CD4-positive, alpha-beta T cell (primary cell): ENCODE results near the gene SATB2. TPM values are rescaled to one million over a fixed set of nuclear protein-coding genes. Genes with fewer than 3 reads are reported as not detected.

Experiments used
- ATAC-seq: fragments of 200-7000 bp; cut with Tn5 transposase; one replicate; pipeline ENCODE4 v1.10.0; 2022; ENCODE audit warnings: mild to moderate bottlenecking; ENCODE audit not compliant: poor library complexity
- CTCF ChIA-PET: fragments of 350-600 bp; sonication (Branson Sonifier 250); formaldehyde crosslinking; loops from one replicate; lab custom pipeline; 2021; ENCODE audit warnings: antibody characterized with exemption, inconsistent platforms; lab: Charles Lee
- POLR2A ChIA-PET: fragments of 350-600 bp; sonication (Branson Sonifier 250); formaldehyde crosslinking; loops from one replicate; lab custom pipeline; 2021; ENCODE audit warnings: antibody characterized with exemption, inconsistent platforms; lab: Charles Lee
- DNase-seq, 14 experiments: peaks; one replicate each; pipeline ENCODE4 v3.0.0-alpha.2; 2013 to 2020; ENCODE audit warnings: mixed read lengths in 2 of 14
- H3K27ac ChIP-seq, 2 donors: one replicate each; pipeline versions ENCODE4 v1.5.1 to v1.7.0; 2013; ENCODE audit warnings: low read length in 2 of 2, low read depth in 1 of 2, mild to moderate bottlenecking in 1 of 2
- H3K27me3 ChIP-seq, 2 experiments: 1 replicate in 1 of 2; 2 replicates in 1 of 2; pipeline versions ENCODE4 v1.6.1 to v1.7.0; 2013; ENCODE audit warnings: low read length in 2 of 2, control low read depth in 1 of 2, mild to moderate bottlenecking in 1 of 2, moderate library complexity in 1 of 2; ENCODE audit not compliant: insufficient read depth in 2 of 2, control insufficient read depth in 1 of 2
- H3K36me3 ChIP-seq: one replicate; pipeline ENCODE4 v1.6.1; 2013; ENCODE audit warnings: low read length, control low read depth; ENCODE audit not compliant: insufficient read depth
- H3K4me1 ChIP-seq: one replicate; pipeline ENCODE4 v1.6.1; 2013; ENCODE audit warnings: low read length, control low read depth; ENCODE audit not compliant: insufficient read depth
- H3K4me3 ChIP-seq: one replicate; pipeline ENCODE4 v1.5.1; 2013; ENCODE audit warnings: mild to moderate bottlenecking, low read length, moderate library complexity
- H3K9me3 ChIP-seq, 2 experiments: 1 replicate in 1 of 2; 2 replicates in 1 of 2; pipeline versions ENCODE4 v1.6.1 to v1.7.0; 2013; ENCODE audit warnings: low read length in 2 of 2, mild to moderate bottlenecking in 2 of 2, control low read depth in 1 of 2, moderate library complexity in 1 of 2; ENCODE audit not compliant: control insufficient read depth in 1 of 2, insufficient read depth in 1 of 2
- H3K27ac Mint-ChIP-seq: one replicate; pipeline ENCODE4 v1.8.0; 2020; ENCODE audit warnings: mixed read lengths
- H3K27me3 Mint-ChIP-seq: one replicate; pipeline ENCODE4 v1.8.0; 2021; ENCODE audit warnings: mixed read lengths
- H3K36me3 Mint-ChIP-seq: one replicate; pipeline ENCODE4 v1.8.0; 2021; ENCODE audit warnings: low read depth, mixed read lengths
- H3K4me1 Mint-ChIP-seq: one replicate; pipeline ENCODE4 v1.8.0; 2021; ENCODE audit warnings: low read depth, mixed read lengths
- H3K4me3 Mint-ChIP-seq: one replicate; pipeline ENCODE4 v1.8.0; 2020; ENCODE audit warnings: mild to moderate bottlenecking, mixed read lengths
- H3K9me3 Mint-ChIP-seq: one replicate; pipeline ENCODE4 v1.8.0; 2020; ENCODE audit warnings: mixed read lengths
- intact Hi-C, 2 experiments: fragments of 100-400 bp; cut with DNase I in 1 of 2; cut with micrococcal nuclease in 1 of 2; formaldehyde crosslinking; loops; one replicate each; pipeline versions ENCODE4 v1.15.1 to v1.9.0; 2023 to 2025; cut with DNase I, micrococcal nuclease
- total RNA-seq, 174 experiments: library from RNA in 2 of 174; stranded (reverse) in 2 of 174; gene quantifications; one replicate each; pipeline ENCODE4 v1.2.3 and lab custom pipeline; 2021 to 2026
- TF ChIP-seq, protein P1 (sequence below): fragments of 200-600 bp; IDR thresholded peaks from one replicate; pipeline ENCODE4 v1.8.0; 2022; ENCODE audit warnings: antibody characterized with exemption, mild to moderate bottlenecking

SATB2 gene
- total RNA-seq, 2 experiments from 2014 or later, result not detected

DNA sequence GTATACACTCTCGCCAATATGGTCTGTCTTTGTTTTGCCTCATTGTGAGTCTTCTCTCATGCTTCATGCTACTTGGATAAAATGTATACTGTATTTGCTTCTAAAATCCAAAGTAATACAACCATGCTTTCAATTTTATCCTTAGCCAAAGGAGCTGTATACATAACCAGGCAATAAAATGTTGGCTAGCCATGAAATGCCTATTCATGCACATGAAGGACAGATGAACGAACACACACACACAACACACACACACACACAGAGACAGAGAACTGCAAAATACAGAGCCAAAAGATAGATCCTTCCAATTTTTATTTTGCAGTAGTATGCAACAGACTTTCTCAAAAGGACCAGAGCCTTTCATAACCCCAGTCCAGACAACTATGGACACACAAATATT lies 113.7 kb downstream of the SATB2 start:
- H3K4me3 ChIP-seq, result no peak overlapping the region
- DNase-seq, result no peak
- no peak for ATAC-seq
- Mint-ChIP-seq H3K27me3 (peaks cover 11% of the 10 kb centered on the region), H3K4me1 (no peaks in the 10 kb centered on the region), H3K9me3 (no peaks in the 10 kb centered on the region), H3K27ac (no peak overlapping the region), H3K4me3 (no peak overlapping the region), H3K36me3 (no peaks in the 10 kb centered on the region)
- H3K27me3 ChIP-seq, result no peaks in the 10 kb centered on the region
- no peaks in the 10 kb centered on the region for H3K4me1 ChIP-seq
- ChIA-PET POLR2A (no interaction called here), CTCF (no interaction called here)
- H3K36me3 ChIP-seq, result no peaks in the 10 kb centered on the region
- TF ChIP-seq, protein P1, sequence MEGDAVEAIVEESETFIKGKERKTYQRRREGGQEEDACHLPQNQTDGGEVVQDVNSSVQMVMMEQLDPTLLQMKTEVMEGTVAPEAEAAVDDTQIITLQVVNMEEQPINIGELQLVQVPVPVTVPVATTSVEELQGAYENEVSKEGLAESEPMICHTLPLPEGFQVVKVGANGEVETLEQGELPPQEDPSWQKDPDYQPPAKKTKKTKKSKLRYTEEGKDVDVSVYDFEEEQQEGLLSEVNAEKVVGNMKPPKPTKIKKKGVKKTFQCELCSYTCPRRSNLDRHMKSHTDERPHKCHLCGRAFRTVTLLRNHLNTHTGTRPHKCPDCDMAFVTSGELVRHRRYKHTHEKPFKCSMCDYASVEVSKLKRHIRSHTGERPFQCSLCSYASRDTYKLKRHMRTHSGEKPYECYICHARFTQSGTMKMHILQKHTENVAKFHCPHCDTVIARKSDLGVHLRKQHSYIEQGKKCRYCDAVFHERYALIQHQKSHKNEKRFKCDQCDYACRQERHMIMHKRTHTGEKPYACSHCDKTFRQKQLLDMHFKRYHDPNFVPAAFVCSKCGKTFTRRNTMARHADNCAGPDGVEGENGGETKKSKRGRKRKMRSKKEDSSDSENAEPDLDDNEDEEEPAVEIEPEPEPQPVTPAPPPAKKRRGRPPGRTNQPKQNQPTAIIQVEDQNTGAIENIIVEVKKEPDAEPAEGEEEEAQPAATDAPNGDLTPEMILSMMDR, result no peak
- H3K27ac ChIP-seq, result no peak overlapping the region
- intact Hi-C loops, result no loop called here
- H3K9me3 ChIP-seq, result no peaks in the 10 kb centered on the region

DNA sequence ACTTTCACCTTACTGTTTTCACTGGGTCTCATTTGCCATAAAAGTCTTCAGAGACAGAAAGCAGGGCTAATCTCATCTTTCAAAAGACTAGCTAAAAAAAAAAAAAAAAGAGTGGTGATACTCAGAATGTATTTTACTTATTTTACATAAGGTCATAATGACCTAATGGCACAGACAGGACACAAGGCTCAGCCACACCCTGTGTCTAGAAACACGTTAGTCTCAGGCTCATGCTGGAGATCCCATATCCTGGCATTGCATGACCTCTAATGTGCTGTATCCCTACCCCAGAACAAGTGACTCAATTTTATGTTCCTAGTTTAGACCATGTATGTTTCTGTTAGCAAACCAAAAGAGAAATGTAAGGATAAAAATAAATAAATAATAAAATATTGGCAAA lies 115.4 kb downstream of the SATB2 start:
- H3K27me3 ChIP-seq, result peaks cover 0 to 2% of the 10 kb centered on the region in 2 experiments
- no peaks in the 10 kb centered on the region for H3K9me3 Mint-ChIP-seq
- TF ChIP-seq, protein P1, result no peak
- H3K9me3 ChIP-seq, result no peaks in the 10 kb centered on the region
- H3K4me1 Mint-ChIP-seq, result no peaks in the 10 kb centered on the region
- H3K27ac ChIP-seq, result no peak overlapping the region
- no peak for DNase-seq
- ChIA-PET CTCF (no interaction called here), POLR2A (no interaction called here)
- no peak overlapping the region for H3K4me3 ChIP-seq
- H3K27ac Mint-ChIP-seq, result no peak overlapping the region
- no peak for ATAC-seq
- peaks cover 10% of the 10 kb centered on the region for H3K27me3 Mint-ChIP-seq
- no peaks in the 10 kb centered on the region for H3K36me3 ChIP-seq
- H3K4me3 Mint-ChIP-seq, result no peak overlapping the region
- H3K4me1 ChIP-seq, result no peaks in the 10 kb centered on the region
- intact Hi-C loops, result no loop called here
- no peaks in the 10 kb centered on the region for H3K36me3 Mint-ChIP-seq

DNA sequence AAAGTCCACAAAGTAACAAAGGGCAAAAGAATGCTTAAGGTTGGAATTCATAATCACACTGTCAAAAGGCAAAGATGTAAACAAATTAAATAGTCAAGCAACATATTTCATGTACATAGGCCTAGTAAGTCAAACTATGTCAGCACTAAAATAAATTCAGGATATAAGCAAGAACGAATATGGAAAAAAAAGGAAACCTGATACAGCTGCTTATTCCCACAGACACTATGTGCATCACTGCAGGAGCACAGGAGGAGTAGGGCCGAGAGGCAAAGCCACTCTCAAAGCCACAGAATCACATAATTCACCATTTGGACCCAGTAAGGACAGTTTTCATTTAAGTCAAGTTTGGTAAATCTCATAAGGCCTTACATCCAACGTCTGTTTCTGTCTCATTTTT lies 116.6 kb downstream of the SATB2 start:
- H3K9me3 ChIP-seq, result no peaks in the 10 kb centered on the region
- CTCF ChIA-PET, result no interaction called here
- TF ChIP-seq, protein P1, result no peak
- peaks cover 0 to 3% of the 10 kb centered on the region in 2 experiments for H3K27me3 ChIP-seq
- no peak overlapping the region for H3K4me3 ChIP-seq
- H3K4me3 Mint-ChIP-seq, result no peak overlapping the region
- DNase-seq, result no peak
- no peak overlapping the region for H3K27ac ChIP-seq
- POLR2A ChIA-PET, result no interaction called here
- peaks cover 9% of the 10 kb centered on the region for H3K27me3 Mint-ChIP-seq
- ATAC-seq, result no peak
- no peak overlapping the region for H3K27ac Mint-ChIP-seq
- H3K9me3 Mint-ChIP-seq, result no peaks in the 10 kb centered on the region
- H3K4me1 ChIP-seq, result no peaks in the 10 kb centered on the region
- H3K4me1 Mint-ChIP-seq, result no peaks in the 10 kb centered on the region
- intact Hi-C loops, result no loop called here
- H3K36me3 Mint-ChIP-seq, result no peaks in the 10 kb centered on the region
- no peaks in the 10 kb centered on the region for H3K36me3 ChIP-seq
